ENCODE data around the gene DPT.

GRCh38 chr1:168729405-168729802 lies 398 bp upstream of the DPT start:
- TF ChIP-seq POLR2A (IDR thresholded peaks at IDR 0.05; ENCODE audit: low read length) = no peak
- no peak for TF ChIP-seq GATA1 (IDR thresholded peaks at IDR 0.05; ENCODE audit: low read depth, low read length)
